ENCODE data around the gene HOXC6.

DNA sequence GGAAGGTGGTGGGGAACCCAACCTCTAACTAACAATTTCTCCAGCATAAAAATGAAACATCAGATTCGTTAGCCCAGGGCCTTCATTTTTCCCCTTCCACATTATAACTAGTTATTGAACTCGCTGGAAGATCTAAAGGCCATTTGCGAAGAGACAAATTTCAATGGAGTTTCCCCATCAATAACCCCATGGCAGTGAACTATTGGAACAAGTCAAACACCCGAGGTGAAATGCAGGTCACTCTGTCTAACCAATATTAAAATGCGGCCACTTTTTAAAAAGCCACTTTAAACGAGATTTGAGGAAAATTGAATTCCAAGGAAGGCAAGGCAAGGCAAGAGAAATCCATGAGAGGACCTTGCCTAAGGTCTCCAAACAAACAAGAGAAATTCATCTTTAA, 20.9 kb downstream of the HOXC6 start:
- TF ChIP-seq POLR2AphosphoS5 (IDR thresholded peaks at IDR 0.05) (no peak), EP300 (IDR thresholded peaks at IDR 0.05) (no peak)

Data from esophagus muscularis mucosa (tissue), 3 donors.